ENCODE results near the gene SPON1. TPM values are rescaled to one million over a fixed set of nuclear protein-coding genes. Genes with fewer than 3 reads are reported as not detected.
"Not testable (repeated sequence)": the region's sequence is repeated elsewhere in the genome, so short reads cannot be mapped to it uniquely, and the experiment has no call there.

Gene SPON1
- polyA plus RNA-seq, 1 donor from 2014 or later, result 0.19 TPM

DNA sequence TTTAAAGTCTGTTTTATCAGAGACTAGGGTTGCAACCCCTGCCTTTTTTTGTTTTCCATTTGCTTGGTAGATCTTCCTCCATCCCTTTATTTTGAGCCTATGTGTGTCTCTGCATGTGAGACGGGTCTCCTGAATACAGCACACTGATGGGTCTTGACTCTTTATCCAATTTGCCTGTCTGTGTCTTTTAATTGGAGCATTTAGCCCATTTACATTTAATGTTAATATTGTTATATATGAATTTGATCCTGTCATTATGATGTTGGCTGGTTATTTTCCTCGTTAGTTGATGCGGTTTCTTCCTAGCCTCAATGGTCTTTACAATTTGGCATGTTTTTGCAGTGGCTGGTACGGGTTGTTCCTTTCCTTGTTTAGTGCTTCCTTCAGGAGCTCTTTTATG, 25.4 kb upstream of the SPON1 start:
- Mint-ChIP-seq H3K27me3 (peaks cover 17% of the 10 kb centered on the region), H3K4me1 (peaks cover 0 to 15% (median 6%) of the 10 kb centered on the region in 3 donors)
- not testable (repeated sequence) for H3K36me3 Mint-ChIP-seq, H3K27ac Mint-ChIP-seq, H3K9me3 Mint-ChIP-seq, H3K4me3 Mint-ChIP-seq

DNA sequence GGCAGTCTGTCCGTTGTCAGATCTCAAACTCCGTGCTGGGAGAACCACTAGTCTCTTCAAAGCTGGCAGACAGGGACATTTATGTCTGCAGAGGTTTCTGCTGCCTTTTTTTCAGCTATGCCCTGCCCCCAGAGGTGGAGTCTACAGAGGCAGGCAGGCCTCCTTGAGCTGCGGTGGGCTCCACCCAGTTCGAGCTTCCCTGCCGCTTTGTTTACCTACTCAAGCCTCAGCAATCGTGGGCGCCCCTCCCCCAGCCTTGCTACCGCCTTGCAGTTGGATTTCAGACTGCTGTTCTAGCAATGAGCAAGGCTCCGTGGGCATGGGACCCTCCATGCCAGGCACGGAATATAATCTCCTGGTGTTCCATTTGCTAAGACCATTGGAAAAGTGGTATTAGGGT, 23.7 kb upstream of the SPON1 start:
- Mint-ChIP-seq H3K27ac (peak overlapping the region in 1 of 3 donors; percentile 39), H3K4me1 (peaks cover 0 to 17% (median 6%) of the 10 kb centered on the region in 3 donors), H3K27me3 (peaks cover 19% of the 10 kb centered on the region)
- H3K9me3 Mint-ChIP-seq, H3K4me3 Mint-ChIP-seq, H3K36me3 Mint-ChIP-seq: not testable (repeated sequence)

DNA sequence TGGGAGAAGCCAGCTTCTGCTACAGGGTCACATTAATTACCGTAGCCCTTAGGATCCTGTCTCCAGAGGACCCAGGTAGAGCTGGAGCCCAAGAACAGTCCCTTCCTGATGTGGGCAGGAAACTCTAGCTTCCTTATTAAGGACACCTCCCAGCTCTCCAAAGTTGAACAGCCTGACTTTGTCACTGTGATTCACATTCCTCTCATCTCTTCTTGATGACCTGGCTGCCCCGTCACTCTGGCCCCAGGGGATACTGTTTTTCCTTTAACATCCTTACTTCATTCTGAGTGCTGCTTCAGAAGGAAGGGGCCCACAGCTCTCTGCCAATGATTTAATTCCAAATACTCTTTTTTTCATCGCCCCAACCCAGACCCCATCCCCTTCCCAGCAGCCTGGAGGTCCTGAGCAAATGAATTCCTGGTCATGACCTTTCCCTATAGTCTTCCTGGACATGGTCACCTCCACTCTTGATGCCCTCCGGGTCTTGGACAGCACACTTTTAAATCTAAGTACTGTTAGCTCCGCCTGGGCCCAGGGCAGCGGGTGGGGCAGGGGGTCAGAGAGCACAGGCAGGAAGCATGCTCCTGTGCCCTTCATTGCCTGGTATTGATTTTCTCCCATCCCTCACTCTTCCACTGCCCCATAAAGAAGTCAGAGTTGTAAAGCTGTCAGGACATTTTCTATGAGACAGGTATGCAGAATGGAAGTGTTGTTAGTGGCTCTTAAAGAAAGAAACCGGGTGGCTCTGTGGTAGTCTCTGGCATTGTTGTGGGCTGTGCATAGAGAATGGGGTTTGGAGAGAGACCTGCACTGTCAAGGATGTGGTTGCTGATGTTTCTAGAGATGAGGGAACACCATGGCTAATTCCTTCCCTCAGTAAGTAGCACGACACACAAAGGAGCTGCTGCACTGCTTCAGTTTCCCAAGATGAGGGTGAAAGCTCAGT, 22.3 kb upstream of the SPON1 start:
- Mint-ChIP-seq H3K4me3 (no peak overlapping the region), H3K36me3 (peaks cover 3% of the 10 kb centered on the region), H3K27me3 (peaks cover 16% of the 10 kb centered on the region), H3K4me1 (peaks cover 0 to 10% (median 2%) of the 10 kb centered on the region in 3 donors), H3K9me3 (peaks cover 2 to 4% (median 2%) of the 10 kb centered on the region in 3 donors), H3K27ac (peak overlapping the region in 1 of 3 donors; percentile 59)

DNA sequence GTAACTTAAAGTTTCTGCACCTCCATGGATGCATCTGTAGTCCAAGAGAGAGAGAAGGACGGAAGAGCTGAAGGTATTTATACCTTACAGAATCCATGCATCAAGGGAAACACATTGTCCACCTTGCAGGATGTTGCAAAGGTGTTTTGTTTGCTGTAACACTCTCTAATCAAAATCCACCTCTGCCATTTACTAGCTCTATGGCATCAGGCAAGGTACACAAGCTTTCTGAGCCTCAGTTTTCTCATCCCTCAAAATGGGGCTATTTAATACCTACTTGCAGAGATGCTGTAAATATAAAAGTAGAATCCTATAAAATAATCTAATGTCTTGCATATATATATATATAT, 21.6 kb upstream of the SPON1 start:
- Mint-ChIP-seq H3K9me3 (peaks cover 2 to 4% (median 2%) of the 10 kb centered on the region in 3 donors), H3K4me3 (no peak overlapping the region), H3K27me3 (peaks cover 16% of the 10 kb centered on the region), H3K27ac (peak overlapping the region in 1 of 3 donors; percentile 59), H3K4me1 (peaks cover 0 to 10% (median 2%) of the 10 kb centered on the region in 3 donors), H3K36me3 (peaks cover 3% of the 10 kb centered on the region)

- Mint-ChIP-seq H3K27ac (no peak overlapping the region), H3K4me1 (peaks cover 0 to 9% (median 2%) of the 10 kb centered on the region in 3 donors), H3K27me3 (peaks cover 16% of the 10 kb centered on the region), H3K36me3 (peaks cover 3% of the 10 kb centered on the region), H3K9me3 (peaks cover 2 to 4% (median 2%) of the 10 kb centered on the region in 3 donors), H3K4me3 (no peak overlapping the region)
Measured at GRCh38 chr11:13941775-13942174, 20.7 kb upstream of the SPON1 start.

DNA sequence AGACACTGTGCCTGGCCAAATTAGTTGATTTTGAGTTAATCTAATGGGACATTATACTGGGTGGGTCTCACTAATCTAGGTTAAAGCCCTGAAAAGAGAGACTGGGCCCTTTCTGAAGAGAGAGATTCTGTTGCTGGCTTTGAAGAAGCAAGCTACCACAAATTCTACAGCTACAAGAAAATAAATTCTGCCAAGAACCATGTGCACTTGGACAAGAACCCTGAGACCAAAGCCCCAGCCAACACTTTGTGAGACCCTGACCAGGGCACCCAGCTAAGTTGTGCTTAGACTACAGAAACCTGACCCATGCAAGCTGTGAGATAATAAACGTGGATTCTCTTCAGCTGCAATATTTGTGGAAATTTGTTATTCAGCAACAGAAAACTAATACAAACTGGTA, 20.1 kb upstream of the SPON1 start:
- Mint-ChIP-seq H3K27me3 (peaks cover 16% of the 10 kb centered on the region), H3K4me3 (no peak overlapping the region), H3K4me1 (peaks cover 0 to 9% (median 2%) of the 10 kb centered on the region in 3 donors), H3K36me3 (peaks cover 3% of the 10 kb centered on the region), H3K9me3 (peaks cover under 1 to 4% (median 2%) of the 10 kb centered on the region in 3 donors), H3K27ac (no peak overlapping the region)

GRCh38 chr11:13942971-13943381, 19.5 kb upstream of the SPON1 start:
- Mint-ChIP-seq H3K27ac (no peak overlapping the region), H3K36me3 (peaks cover 3% of the 10 kb centered on the region)

DNA sequence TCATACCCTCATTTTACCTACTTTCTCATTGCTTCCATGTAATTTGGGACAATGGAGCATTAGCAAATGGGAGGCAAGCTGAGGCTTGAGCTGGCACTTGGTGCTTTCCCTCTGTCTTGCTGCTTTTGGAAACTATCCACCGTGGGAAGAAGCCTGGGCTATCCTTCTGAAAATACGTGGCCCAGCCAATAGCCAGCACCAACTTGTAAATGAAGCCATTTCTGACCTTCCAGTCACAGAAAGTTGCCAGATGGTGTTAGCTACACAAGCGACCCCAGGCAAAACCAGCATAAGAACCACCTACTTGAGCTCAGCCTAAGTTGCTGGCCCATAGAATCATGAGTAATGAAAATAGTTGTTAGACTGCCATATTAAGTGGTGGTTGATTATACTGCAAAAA, 18.5 kb upstream of the SPON1 start:
- peaks cover 0 to 9% (median 0%) of the 10 kb centered on the region in 3 donors for H3K4me1 Mint-ChIP-seq

More at GRCh38 chr11:13942971-13943381, 19.5 kb upstream of the SPON1 start:
- Mint-ChIP-seq H3K27me3 (peaks cover 16% of the 10 kb centered on the region), H3K9me3 (peaks cover 0 to 2% (median 2%) of the 10 kb centered on the region in 3 donors), H3K4me3 (no peak overlapping the region), H3K4me1 (peaks cover 0 to 9% (median under 1%) of the 10 kb centered on the region in 3 donors)

DNA sequence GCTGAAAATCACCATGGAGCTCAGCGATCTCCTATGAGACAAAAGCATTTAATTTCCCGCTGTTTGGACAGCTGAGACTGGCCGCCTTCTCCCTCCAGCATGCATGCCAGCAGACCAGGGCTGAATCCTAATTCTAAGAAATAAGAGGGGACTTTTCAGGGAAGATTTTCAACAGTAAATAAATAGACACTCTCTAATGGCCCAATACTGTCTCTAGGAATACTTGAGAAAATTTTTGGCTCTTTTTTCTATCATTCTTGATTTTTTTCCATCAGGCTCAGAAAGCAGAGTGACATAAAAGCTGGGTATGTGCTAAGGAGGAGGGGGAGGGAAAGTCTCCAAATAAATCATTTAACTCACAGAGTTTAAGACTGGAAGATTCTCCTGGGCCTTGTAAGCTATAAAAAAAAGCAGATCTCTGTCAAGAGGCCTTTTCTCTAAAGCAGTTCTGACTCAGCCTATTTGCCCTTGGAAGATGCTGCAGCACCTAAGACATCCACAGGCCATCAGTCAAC, 17.6 kb upstream of the SPON1 start:
- no peak overlapping the region for H3K4me3 Mint-ChIP-seq
- H3K27me3 Mint-ChIP-seq, result peaks cover 17% of the 10 kb centered on the region
- peaks cover 3% of the 10 kb centered on the region for H3K36me3 Mint-ChIP-seq
- H3K4me1 Mint-ChIP-seq, result peaks cover 0 to 6% (median 0%) of the 10 kb centered on the region in 3 donors
- peaks cover 0 to 2% (median 0%) of the 10 kb centered on the region in 3 donors for H3K9me3 Mint-ChIP-seq
- no peak overlapping the region for H3K27ac Mint-ChIP-seq

More for the DNA sequence above, 18.5 kb upstream of the SPON1 start:
- Mint-ChIP-seq H3K36me3 (peaks cover 3% of the 10 kb centered on the region), H3K9me3 (peaks cover 0 to 2% (median 0%) of the 10 kb centered on the region in 3 donors), H3K27me3 (peaks cover 17% of the 10 kb centered on the region), H3K4me3 (no peak overlapping the region), H3K27ac (no peak overlapping the region)

- Mint-ChIP-seq H3K4me1 (peaks cover 0 to 2% (median 0%) of the 10 kb centered on the region in 3 donors), H3K9me3 (no peaks in the 10 kb centered on the region), H3K4me3 (no peak overlapping the region), H3K27ac (no peak overlapping the region), H3K36me3 (peaks cover 3% of the 10 kb centered on the region), H3K27me3 (peaks cover 6% of the 10 kb centered on the region)
Measured at GRCh38 chr11:13947379-13947778, 15.1 kb upstream of the SPON1 start.

DNA sequence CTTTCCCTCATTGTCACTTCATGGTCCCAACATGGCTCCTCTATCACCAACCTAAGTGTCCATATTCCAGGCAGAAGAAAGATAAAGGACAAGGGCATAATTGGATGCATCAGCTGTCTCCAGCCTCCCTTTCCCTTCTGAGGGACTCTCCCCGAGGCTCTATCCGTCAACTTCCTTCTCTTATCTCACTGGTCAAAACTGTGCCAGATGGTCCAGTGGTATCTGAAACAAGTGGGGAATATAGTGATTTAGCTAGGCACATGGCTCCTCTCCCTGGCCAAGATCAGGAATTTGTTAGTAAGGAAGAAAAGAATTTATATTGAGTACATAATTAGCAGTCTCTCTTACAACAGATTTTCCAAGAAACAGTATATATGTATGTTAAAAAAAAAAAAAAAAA, 12.6 kb upstream of the SPON1 start:
- no peaks in the 10 kb centered on the region for H3K9me3 Mint-ChIP-seq
- H3K27ac Mint-ChIP-seq, result no peak overlapping the region

GRCh38 chr11:13952221-13952620, 10.3 kb upstream of the SPON1 start:
- no peaks in the 10 kb centered on the region for H3K36me3 Mint-ChIP-seq
- H3K27ac Mint-ChIP-seq, result no peak overlapping the region
- H3K27me3 Mint-ChIP-seq, result peaks cover 5% of the 10 kb centered on the region
- H3K4me1 Mint-ChIP-seq, result no peaks in the 10 kb centered on the region
- H3K4me3 Mint-ChIP-seq, result no peak overlapping the region
- no peaks in the 10 kb centered on the region for H3K9me3 Mint-ChIP-seq

More for the DNA sequence above, 12.6 kb upstream of the SPON1 start:
- Mint-ChIP-seq H3K36me3 (no peaks in the 10 kb centered on the region), H3K4me3 (no peak overlapping the region), H3K4me1 (no peaks in the 10 kb centered on the region), H3K27me3 (peaks cover 5% of the 10 kb centered on the region)

- H3K9me3 Mint-ChIP-seq, result no peaks in the 10 kb centered on the region
- no peaks in the 10 kb centered on the region for H3K36me3 Mint-ChIP-seq
- peaks cover 5% of the 10 kb centered on the region for H3K27me3 Mint-ChIP-seq
- no peak overlapping the region for H3K4me3 Mint-ChIP-seq
- H3K27ac Mint-ChIP-seq, result no peak overlapping the region
- no peaks in the 10 kb centered on the region for H3K4me1 Mint-ChIP-seq
Measured at GRCh38 chr11:13952668-13953067, 9.9 kb upstream of the SPON1 start.

DNA sequence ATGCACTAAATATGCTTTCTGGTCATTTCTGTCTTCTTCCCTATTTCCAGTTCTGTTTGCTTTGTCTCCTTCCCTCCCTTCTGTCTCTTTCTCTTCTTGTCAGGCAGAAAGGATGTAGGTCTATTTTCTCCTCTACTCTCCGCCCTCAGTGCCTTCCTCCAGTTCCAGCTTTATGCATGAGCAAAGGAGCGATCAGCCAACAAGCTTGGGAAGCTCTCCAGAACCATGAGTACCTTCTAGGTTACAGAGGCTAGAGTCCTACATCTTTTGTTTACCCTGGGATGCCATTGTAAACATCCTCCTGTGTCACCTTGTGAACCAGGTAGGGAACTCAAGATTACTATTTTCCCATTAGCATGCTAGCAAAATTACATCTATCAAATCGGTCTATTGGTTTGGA, 7.9 kb upstream of the SPON1 start:
- Mint-ChIP-seq H3K9me3 (no peaks in the 10 kb centered on the region), H3K4me3 (no peak overlapping the region), H3K27ac (no peak overlapping the region), H3K4me1 (no peaks in the 10 kb centered on the region), H3K27me3 (peaks cover 5% of the 10 kb centered on the region), H3K36me3 (no peaks in the 10 kb centered on the region)

GRCh38 chr11:13955971-13956421, 6.5 kb upstream of the SPON1 start:
- Mint-ChIP-seq H3K36me3 (no peaks in the 10 kb centered on the region), H3K4me3 (no peak overlapping the region), H3K27ac (no peak overlapping the region), H3K4me1 (no peaks in the 10 kb centered on the region), H3K27me3 (peaks cover 12% of the 10 kb centered on the region), H3K9me3 (no peaks in the 10 kb centered on the region)

Data from IgD-negative memory B cell (primary cell).